ENCODE measurements around the gene SLC5A10.
"Not testable (repeated sequence)": the region's sequence is repeated elsewhere in the genome, so short reads cannot be mapped to it uniquely, and the experiment has no call there.

The SLC5A10 gene

GRCh38 chr17:19040350-19040749 is 88.4 kb downstream of the SLC5A10 start:
- not testable (repeated sequence) for DNase-seq (ENCODE audit: low read depth in 2 of 2)

DNA sequence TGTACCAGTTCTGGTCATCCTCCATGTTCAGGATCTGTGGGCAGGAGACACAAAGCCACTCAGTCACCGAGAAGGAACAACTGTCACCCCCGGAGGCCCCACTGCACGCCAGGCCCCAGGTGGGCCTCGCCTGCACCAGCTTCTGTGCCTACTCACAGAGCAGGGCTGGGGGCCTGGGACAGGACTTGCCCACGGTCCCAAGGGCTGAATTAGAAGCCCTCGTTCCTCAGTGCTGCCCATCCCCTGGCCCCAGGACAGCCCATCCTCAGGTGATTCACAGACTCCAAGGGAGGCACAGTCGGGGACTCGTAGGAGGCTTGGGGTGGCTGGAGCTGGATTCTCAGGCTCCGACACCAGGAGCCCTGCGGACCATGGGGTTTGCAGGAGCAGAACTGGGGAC is 89.9 kb downstream of the SLC5A10 start:
- not testable (repeated sequence) for DNase-seq (ENCODE audit: low read depth in 2 of 2)

- DNase-seq (ENCODE audit: low read depth in 2 of 2) = not testable (repeated sequence)
Observed at GRCh38 chr17:19042369-19042768, 90.4 kb downstream of the SLC5A10 start.

GRCh38 chr17:19043032-19043431 is 91.1 kb downstream of the SLC5A10 start:
- not testable (repeated sequence) for DNase-seq (ENCODE audit: low read depth in 2 of 2)

DNA sequence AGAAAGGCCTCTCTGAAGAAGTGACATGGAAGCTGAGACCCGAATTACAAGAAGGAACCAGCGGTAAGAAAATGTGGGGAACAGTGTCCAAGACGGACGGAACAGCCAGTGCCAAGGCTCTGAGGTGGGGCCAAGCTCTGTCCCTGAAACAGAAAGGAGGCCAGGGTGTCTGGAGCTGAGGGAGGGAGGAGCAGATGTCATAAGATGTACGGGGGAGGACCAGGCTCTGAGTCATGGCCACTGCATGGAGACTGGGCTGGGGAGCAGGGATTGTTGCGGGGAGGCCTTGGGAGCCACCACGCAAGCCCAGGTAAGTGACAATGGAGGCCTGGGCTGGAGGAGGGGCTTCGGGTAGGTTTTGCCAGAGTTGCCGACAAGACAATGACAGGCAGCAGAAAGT is 92.7 kb downstream of the SLC5A10 start:
- not testable (repeated sequence) for DNase-seq (ENCODE audit: low read depth in 2 of 2)

DNA sequence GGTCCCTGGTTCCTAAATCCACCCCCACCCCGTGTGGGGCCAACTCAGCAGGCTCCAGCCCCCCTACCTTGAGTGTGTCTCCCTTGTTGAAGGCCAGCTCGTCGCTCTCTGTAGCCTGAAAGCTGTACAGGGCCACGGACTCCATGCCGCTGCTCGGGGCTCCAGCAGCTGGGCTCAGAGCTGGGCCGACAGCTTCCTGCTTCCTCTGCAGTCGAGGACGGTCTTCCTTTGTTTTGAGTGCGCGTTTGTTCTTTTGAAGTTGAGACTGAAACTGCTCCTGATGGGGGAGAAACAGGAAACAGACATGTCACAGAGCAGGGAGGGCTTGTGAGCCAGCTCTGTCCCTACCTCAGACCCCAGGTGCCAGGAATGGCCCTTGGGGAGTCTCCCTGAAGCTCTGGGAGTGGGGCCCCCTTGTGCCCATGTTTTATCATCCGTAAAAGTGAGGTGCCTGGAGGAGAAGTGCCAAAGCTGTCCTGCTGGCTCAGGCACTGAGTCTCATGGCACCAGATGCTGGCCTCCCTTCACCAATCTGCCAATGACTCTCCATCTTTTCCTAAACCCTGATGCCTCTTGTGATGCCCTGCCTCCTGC is 94.9 kb downstream of the SLC5A10 start, which contains the start of gene GRAP:
Gene GRAP, minus strand, starts transcription at position 176 of the 594 bp plus-strand sequence. Its CDS starts 31 bp downstream, at position 145.
- DNase-seq (ENCODE audit: low read depth in 2 of 2) = not testable (repeated sequence)

DNA sequence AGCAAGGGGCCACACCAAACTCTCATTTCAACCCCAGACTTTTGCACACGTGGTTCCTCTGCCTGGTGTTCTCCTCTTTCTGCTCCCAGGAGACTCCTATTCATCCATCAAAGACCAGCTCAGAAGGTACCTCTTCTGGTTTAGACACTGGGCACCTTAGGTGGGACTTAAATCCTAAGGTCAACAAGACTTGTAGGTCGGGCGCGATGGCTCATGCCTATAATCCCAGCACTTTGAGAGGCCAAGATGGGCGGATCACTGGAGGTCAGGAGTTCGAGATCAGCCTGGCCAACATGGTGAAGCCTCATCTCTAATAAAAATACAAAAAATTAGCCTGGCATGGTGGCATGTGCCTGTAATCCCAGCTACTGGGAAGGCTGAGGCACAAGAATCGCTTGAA is 95.5 kb downstream of the SLC5A10 start:
- DNase-seq (ENCODE audit: low read depth in 2 of 2) = not testable (repeated sequence)

DNA sequence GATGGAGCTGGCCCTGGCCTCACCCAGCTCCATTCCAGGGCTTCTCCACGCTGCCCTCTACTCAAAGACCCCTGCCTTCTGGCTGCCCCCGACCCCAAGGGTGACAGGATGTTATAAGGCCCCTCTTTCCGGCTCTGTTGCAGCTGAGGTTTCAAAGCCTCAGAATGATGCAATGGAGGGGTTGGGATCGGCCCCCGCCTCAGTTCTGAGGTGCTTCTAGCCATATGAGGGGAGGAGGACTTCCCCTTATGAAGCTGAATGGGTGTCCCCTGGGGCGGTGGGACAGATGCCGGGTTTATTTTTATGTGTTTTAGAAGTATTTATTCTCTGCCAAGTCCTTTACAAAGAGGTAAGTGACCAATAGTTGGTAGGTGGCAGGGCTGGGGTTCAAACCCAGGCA is 96.9 kb downstream of the SLC5A10 start:
- not testable (repeated sequence) for DNase-seq (ENCODE audit: low read depth in 2 of 2)

DNA sequence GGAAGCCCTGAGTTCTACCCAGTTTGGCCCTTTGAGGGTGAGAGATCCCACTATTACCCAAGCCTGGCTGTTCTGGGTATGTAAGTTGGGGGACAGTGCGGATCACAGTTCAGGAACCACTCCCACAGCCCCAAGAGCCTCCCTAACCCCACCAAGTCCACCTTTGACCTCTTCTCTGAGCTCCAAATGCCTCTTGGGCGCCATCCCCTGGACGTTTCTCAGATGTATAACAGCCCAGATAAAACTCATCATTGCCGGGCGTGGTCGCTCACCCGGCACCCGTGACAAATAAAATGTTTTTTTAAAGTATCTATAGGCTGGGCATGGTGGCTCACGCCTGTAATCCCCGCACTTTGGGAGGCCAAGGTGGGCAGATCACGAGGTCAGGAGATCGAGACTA is 103.5 kb downstream of the SLC5A10 start:
- not testable (repeated sequence) for DNase-seq (ENCODE audit: low read depth in 2 of 2)

- DNase-seq (ENCODE audit: low read depth in 2 of 2) = not testable (repeated sequence)
Observed at GRCh38 chr17:19062009-19062717, 110.2 kb downstream of the SLC5A10 start.

DNA sequence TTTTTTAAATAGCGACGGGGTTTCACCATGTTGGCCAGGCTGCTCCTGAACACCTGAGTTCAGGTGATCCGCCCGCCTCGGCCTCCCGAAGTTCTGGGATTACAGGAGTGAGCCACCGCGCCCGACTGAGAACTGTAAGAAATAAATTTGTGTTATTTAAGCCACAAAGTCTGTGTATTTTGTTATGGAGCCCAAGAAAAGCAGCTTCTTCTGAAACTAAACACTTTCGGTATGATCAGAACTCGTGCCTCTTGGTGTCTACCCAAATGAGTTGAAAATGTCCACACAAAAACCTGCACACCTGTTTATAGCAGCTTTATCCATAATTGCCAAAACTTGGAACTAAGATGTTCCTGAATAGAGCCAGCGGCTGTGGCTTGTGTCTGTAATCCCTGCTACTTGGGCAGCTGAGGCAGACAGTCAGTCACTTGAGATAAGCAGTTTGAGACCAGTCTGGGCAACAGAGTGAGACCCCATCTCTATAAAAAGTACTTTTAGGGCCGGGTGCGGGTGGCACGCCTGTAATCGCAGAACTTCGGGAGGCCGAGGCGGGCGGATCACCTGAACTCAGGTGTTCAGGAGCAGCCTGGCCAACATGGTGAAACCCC is 110.9 kb downstream of the SLC5A10 start:
- DNase-seq (ENCODE audit: low read depth in 2 of 2) = not testable (repeated sequence)

GRCh38 chr17:19063326-19063956 is 111.5 kb downstream of the SLC5A10 start:
- DNase-seq (ENCODE audit: low read depth in 2 of 2) = not testable (repeated sequence)

DNA sequence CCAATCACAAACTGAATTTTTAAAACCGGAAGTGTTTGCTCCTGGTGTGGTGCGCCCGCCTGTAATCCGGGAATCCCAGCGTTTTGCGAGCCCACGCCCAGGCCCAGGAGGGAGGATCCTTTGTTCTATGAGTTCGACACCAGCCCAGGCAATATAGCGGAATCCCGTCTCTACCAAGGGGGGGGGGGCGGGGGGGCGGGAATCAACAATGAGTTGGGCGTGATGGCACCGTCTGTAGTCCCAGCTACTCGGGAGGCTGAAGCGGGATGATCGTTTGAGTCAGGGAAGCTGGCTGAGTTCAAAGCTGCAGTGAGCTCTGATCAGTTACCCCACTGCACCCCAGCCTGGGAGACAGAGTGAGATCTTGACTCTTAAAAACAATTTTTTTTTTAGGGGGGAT is 112.4 kb downstream of the SLC5A10 start:
- DNase-seq (ENCODE audit: low read depth in 2 of 2) = not testable (repeated sequence)

DNA sequence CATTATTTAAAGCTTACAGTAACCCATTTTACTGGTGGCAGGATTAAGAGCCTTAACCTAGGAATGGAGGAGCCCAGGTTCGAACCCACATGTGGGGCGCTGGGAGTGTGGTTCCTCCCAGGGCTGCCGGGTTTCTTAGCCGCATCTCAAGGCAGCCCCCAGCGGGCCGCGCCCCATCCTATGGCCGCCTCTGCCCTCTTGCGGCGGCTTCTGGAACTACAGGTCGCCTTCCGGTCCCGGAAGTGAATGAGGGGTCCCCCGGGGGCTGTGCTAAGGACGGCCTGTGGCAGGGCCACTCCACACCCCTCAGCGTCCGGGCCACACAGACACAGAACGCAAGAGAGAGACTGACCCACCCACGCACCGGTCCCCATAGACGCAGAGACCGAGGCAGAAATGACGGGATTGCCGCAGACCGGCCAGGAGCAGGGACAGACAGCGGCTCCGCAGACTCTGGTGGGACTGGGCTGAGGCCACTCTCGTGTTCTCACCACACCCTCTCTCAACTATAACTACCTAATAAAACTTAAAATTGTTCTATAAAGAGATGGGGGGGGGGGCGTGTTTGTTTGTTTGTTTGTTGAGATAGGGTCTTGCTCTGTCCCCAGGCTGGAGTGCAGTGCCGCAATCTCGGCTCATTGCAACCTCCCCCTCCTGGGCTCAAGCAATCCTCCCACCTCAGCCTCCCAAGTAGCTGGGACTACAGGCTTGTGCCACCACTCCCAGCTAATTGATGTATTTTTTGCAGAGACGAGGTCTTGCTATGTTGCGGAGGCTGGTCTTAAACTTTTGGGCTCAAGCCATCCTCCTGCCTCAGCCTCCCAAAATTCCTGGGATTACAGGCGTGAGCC is 118.6 kb downstream of the SLC5A10 start:
- not testable (repeated sequence) for DNase-seq (ENCODE audit: low read depth in 2 of 2)

Measured in fibroblast of skin of left biceps (primary cell).